Activated CD4-positive, alpha-beta memory T cell treated with anti-CD3 and anti-CD28 coated beads, Interleukin-2, amount 10 ng/mL, durations not matched to agents 7 days and 5 days (primary cell): Measurements from ENCODE around the gene C7orf25. TPM values are rescaled to one million over a fixed set of nuclear protein-coding genes. Genes with fewer than 3 reads are reported as not detected.

Experiments
- CTCF ChIA-PET: fragments of 350-600 bp; sonication (Branson Sonifier 250); formaldehyde crosslinking; loops from one replicate; lab custom pipeline; 2021; ENCODE audit warnings: antibody characterized with exemption, inconsistent platforms; lab: Charles Lee
- POLR2A ChIA-PET: fragments of 350-600 bp; sonication (Branson Sonifier 250); formaldehyde crosslinking; loops from one replicate; lab custom pipeline; 2021; ENCODE audit warnings: antibody characterized with exemption; lab: Charles Lee
- DNase-seq: peaks from one replicate; pipeline ENCODE4 v3.0.0-alpha.2; 2020
- H3K27ac Mint-ChIP-seq: one replicate; pipeline ENCODE4 v1.8.0; 2021; ENCODE audit warnings: mild to moderate bottlenecking, mixed read lengths
- H3K27me3 Mint-ChIP-seq: one replicate; pipeline ENCODE4 v1.8.0; 2021; ENCODE audit warnings: mixed read lengths
- H3K36me3 Mint-ChIP-seq: one replicate; pipeline ENCODE4 v1.8.0; 2021; ENCODE audit warnings: low read depth, mixed read lengths
- H3K4me1 Mint-ChIP-seq: one replicate; pipeline ENCODE4 v1.8.0; 2021; ENCODE audit warnings: mixed read lengths
- H3K4me3 Mint-ChIP-seq: one replicate; pipeline ENCODE4 v1.8.0; 2021; ENCODE audit warnings: mild to moderate bottlenecking, mixed read lengths
- H3K9me3 Mint-ChIP-seq: one replicate; pipeline ENCODE4 v1.8.0; 2021; ENCODE audit warnings: mixed read lengths
- total RNA-seq, 2 experiments: library from RNA; stranded (reverse); gene quantifications; one replicate each; pipeline ENCODE4 v1.2.3, GENCODE V29; 2021

The C7orf25 gene
- total RNA-seq, 2 experiments from 2014 or later, result 2.4 to 5.3 TPM

- Mint-ChIP-seq H3K4me1 (peaks cover 24% of the 10 kb centered on the region), H3K27me3 (no peaks in the 10 kb centered on the region), H3K36me3 (peaks cover 25% of the 10 kb centered on the region), H3K9me3 (no peaks in the 10 kb centered on the region), H3K4me3 (no peak overlapping the region), H3K27ac (no peak overlapping the region)
- peak; percentile 82 for DNase-seq
- CTCF ChIA-PET, result interaction anchor here (0.7 to 3.1 kb wide), 11 partner anchors 9 to 897 kb away, joined by 3 to 28 read pairs (median 4); partner anchors contain the start of genes MRPL32 and PSMA2
- POLR2A ChIA-PET, result interaction anchor here (1.2 to 1.6 kb wide), 2 partner anchors 9 to 12 kb away, joined by 4 to 12 read pairs; partner anchors contain the start of genes MRPL32 and PSMA2
Observed at GRCh38 chr7:42940985-42941847, 29.3 kb upstream of the C7orf25 start.

- no peaks in the 10 kb centered on the region for H3K9me3 Mint-ChIP-seq
- peaks cover 38% of the 10 kb centered on the region for H3K36me3 Mint-ChIP-seq
- POLR2A ChIA-PET, result no interaction called here
- H3K27ac Mint-ChIP-seq, result no peak overlapping the region
- H3K4me3 Mint-ChIP-seq, result no peak overlapping the region
- H3K27me3 Mint-ChIP-seq, result no peaks in the 10 kb centered on the region
- DNase-seq, result no peak
- H3K4me1 Mint-ChIP-seq, result peaks cover 26% of the 10 kb centered on the region
- CTCF ChIA-PET, result no interaction called here
Observed at GRCh38 chr7:42939457-42940240, 27.8 kb upstream of the C7orf25 start.

GRCh38 chr7:42935861-42936260 is 24.0 kb upstream of the C7orf25 start:
- Mint-ChIP-seq H3K4me1 (peaks cover 43% of the 10 kb centered on the region), H3K36me3 (peaks cover 57% of the 10 kb centered on the region), H3K27me3 (no peaks in the 10 kb centered on the region), H3K27ac (no peak overlapping the region), H3K9me3 (no peaks in the 10 kb centered on the region), H3K4me3 (no peak overlapping the region)
- ChIA-PET POLR2A (interaction anchor here (0.8 to 1.5 kb wide), 2 partner anchors 10 to 23 kb away, joined by 4 to 5 read pairs; partner anchors contain the start of gene C7orf25), CTCF (interaction anchor here (2.0 kb wide), 1 partner anchor 9 kb away, joined by 7 read pairs; no protein-coding TSS in a partner anchor)
- no peak for DNase-seq

- Mint-ChIP-seq H3K4me1 (peaks cover 46% of the 10 kb centered on the region), H3K36me3 (peaks cover 60% of the 10 kb centered on the region), H3K27me3 (no peaks in the 10 kb centered on the region), H3K27ac (no peak overlapping the region), H3K4me3 (peak overlapping the region; percentile 97), H3K9me3 (no peaks in the 10 kb centered on the region)
- CTCF ChIA-PET, result interaction anchor here (0.6 to 2.0 kb wide), 3 partner anchors 11 to 648 kb away, joined by 3 to 7 read pairs (median 4); partner anchors contain the start of gene STK17A
- no peak for DNase-seq
- POLR2A ChIA-PET, result interaction anchor here (0.6 to 1.5 kb wide), 3 partner anchors 12 to 22 kb away, joined by 3 to 5 read pairs (median 3); no protein-coding TSS in a partner anchor
Observed at GRCh38 chr7:42934291-42934690, 22.4 kb upstream of the C7orf25 start.

GRCh38 chr7:42932811-42933591 is 21.1 kb upstream of the C7orf25 start:
- ChIA-PET CTCF (interaction anchor here (0.8 to 2.6 kb wide), 8 partner anchors 9 to 786 kb away, joined by 3 to 28 read pairs (median 4); partner anchors contain the start of gene STK17A), POLR2A (interaction anchor here (1.2 to 5.8 kb wide), 9 partner anchors 8 to 826 kb away, joined by 3 to 96 read pairs (median 12); partner anchors contain the start of genes BLVRA, C7orf25 and STK17A)
- Mint-ChIP-seq H3K4me3 (peak overlapping the region; percentile 97), H3K36me3 (peaks cover 57% of the 10 kb centered on the region), H3K4me1 (peaks cover 58% of the 10 kb centered on the region), H3K27ac (peak overlapping the region; percentile 93), H3K27me3 (no peaks in the 10 kb centered on the region), H3K9me3 (no peaks in the 10 kb centered on the region)
- no peak for DNase-seq

GRCh38 chr7:42931834-42932651 is 20.2 kb upstream of the C7orf25 start, which contains the start of the genes MRPL32 and PSMA2:
MRPL32 (plus strand) TSS chr7:42932376; CDS start chr7:42932387, 11 bp downstream.
PSMA2 (minus strand) TSS chr7:42932174; CDS start chr7:42932158, 16 bp downstream.
- Mint-ChIP-seq H3K36me3 (peaks cover 59% of the 10 kb centered on the region), H3K4me1 (peaks cover 67% of the 10 kb centered on the region), H3K27ac (peak within 1 kb of the TSS; percentile 93), H3K9me3 (no peaks in the 10 kb centered on the region), H3K4me3 (peak within 1 kb of the TSS; percentile 97), H3K27me3 (no peaks in the 10 kb centered on the region)
- ChIA-PET CTCF (interaction anchor here (0.8 to 2.6 kb wide), 9 partner anchors 8 to 787 kb away, joined by 3 to 28 read pairs (median 4); partner anchors contain the start of gene STK17A), POLR2A (interaction anchor here (0.6 to 5.8 kb wide), 16 partner anchors 8 to 826 kb away, joined by 3 to 96 read pairs (median 6); partner anchors contain the start of genes BLVRA, C7orf25, COA1 and STK17A)
- peak; percentile 95 for DNase-seq

- DNase-seq, result no peak
- CTCF ChIA-PET, result interaction anchor here (0.9 to 2.6 kb wide), 4 partner anchors 11 to 651 kb away, joined by 3 to 28 read pairs (median 8); partner anchors contain the start of gene STK17A
- H3K4me3 Mint-ChIP-seq, result peak overlapping the region; percentile 97
- POLR2A ChIA-PET, result interaction anchor here (1.0 to 5.8 kb wide), 14 partner anchors 10 to 827 kb away, joined by 3 to 96 read pairs (median 5); partner anchors contain the start of genes BLVRA, C7orf25, COA1 and STK17A
- peaks cover 71% of the 10 kb centered on the region for H3K4me1 Mint-ChIP-seq
- H3K36me3 Mint-ChIP-seq, result peaks cover 61% of the 10 kb centered on the region
- no peaks in the 10 kb centered on the region for H3K9me3 Mint-ChIP-seq
- no peaks in the 10 kb centered on the region for H3K27me3 Mint-ChIP-seq
- peak overlapping the region; percentile 93 for H3K27ac Mint-ChIP-seq
Observed at GRCh38 chr7:42931447-42931833, 19.6 kb upstream of the C7orf25 start.

- peaks cover 69% of the 10 kb centered on the region for H3K4me1 Mint-ChIP-seq
- CTCF ChIA-PET, result interaction anchor here (0.6 to 2.4 kb wide), 3 partner anchors 11 to 18 kb away, joined by 3 to 28 read pairs (median 3); no protein-coding TSS in a partner anchor
- no peaks in the 10 kb centered on the region for H3K27me3 Mint-ChIP-seq
- peaks cover 58% of the 10 kb centered on the region for H3K36me3 Mint-ChIP-seq
- H3K4me3 Mint-ChIP-seq, result peak overlapping the region; percentile 97
- H3K27ac Mint-ChIP-seq, result peak overlapping the region; percentile 93
- POLR2A ChIA-PET, result interaction anchor here (1.5 to 5.8 kb wide), 5 partner anchors 11 to 654 kb away, joined by 3 to 96 read pairs (median 19); partner anchors contain the start of gene C7orf25
- no peaks in the 10 kb centered on the region for H3K9me3 Mint-ChIP-seq
- DNase-seq, result no peak
Observed at GRCh38 chr7:42930889-42931288, 19.0 kb upstream of the C7orf25 start.

- peaks cover 71% of the 10 kb centered on the region for H3K4me1 Mint-ChIP-seq
- ChIA-PET CTCF (interaction anchor here (1.5 to 2.1 kb wide), 2 partner anchors 11 to 986 kb away, joined by 3 to 7 read pairs; no protein-coding TSS in a partner anchor), POLR2A (interaction anchor here (0.8 to 5.8 kb wide), 4 partner anchors 9 to 19 kb away, joined by 3 to 96 read pairs (median 7); partner anchors contain the start of gene C7orf25)
- no peak for DNase-seq
- no peaks in the 10 kb centered on the region for H3K27me3 Mint-ChIP-seq
- no peaks in the 10 kb centered on the region for H3K9me3 Mint-ChIP-seq
- peak overlapping the region; percentile 45 for H3K4me3 Mint-ChIP-seq
- peak overlapping the region; percentile 23 for H3K27ac Mint-ChIP-seq
- peaks cover 57% of the 10 kb centered on the region for H3K36me3 Mint-ChIP-seq
Observed at GRCh38 chr7:42929449-42929848, 17.6 kb upstream of the C7orf25 start.

- Mint-ChIP-seq H3K4me1 (peaks cover 68% of the 10 kb centered on the region), H3K36me3 (peaks cover 60% of the 10 kb centered on the region), H3K27me3 (no peaks in the 10 kb centered on the region), H3K27ac (peak overlapping the region; percentile 4), H3K9me3 (no peaks in the 10 kb centered on the region), H3K4me3 (no peak overlapping the region)
- ChIA-PET POLR2A (interaction anchor here (0.8 to 5.8 kb wide), 3 partner anchors 9 to 14 kb away, joined by 4 to 96 read pairs (median 10); partner anchors contain the start of gene C7orf25), CTCF (interaction anchor here (0.8 to 2.1 kb wide), 2 partner anchors 12 to 654 kb away, joined by 3 to 7 read pairs; partner anchors contain the start of gene STK17A)
- no peak for DNase-seq
Observed at GRCh38 chr7:42928754-42929153, 16.9 kb upstream of the C7orf25 start.
